GM23338 (cell line): ENCODE results near the gene SMIM12. TPM values are rescaled to one million over a fixed set of nuclear protein-coding genes. Genes with fewer than 3 reads are reported as not detected.
A peak's percentile ranks its signal among the peaks of the same experiment; 100 is the strongest.

ENCODE experiments used
- ATAC-seq: fragments of 200-7000 bp; cut with Tn5 transposase; 3 replicates; pipeline ENCODE4 v1.9.1; 2020
- DNase-seq: peaks from one replicate; pipeline ENCODE4 v3.0.0-alpha.2; 2015; ENCODE audit warnings: low spot score
- H2AFZ ChIP-seq: fragments of 200-600 bp; sonication (generic); 2 replicates; pipeline ENCODE4 v1.8.0; 2016; ENCODE audit warnings: antibody characterized with exemption, mild to moderate bottlenecking, moderate library complexity
- H3F3A ChIP-seq: fragments of 200-600 bp; sonication (generic); replicated peaks from 2 replicates; pipeline ENCODE4 v1.8.0; 2017; ENCODE audit warnings: antibody characterized with exemption, mixed run types, low read depth
- H3K27ac ChIP-seq: fragments of 200-600 bp; sonication (generic); 2 replicates; pipeline ENCODE4 v1.6.1; 2016; ENCODE audit warnings: low read depth
- H3K27me3 ChIP-seq: fragments of 200-600 bp; sonication (generic); 2 replicates; pipeline ENCODE4 v1.8.0; 2016; ENCODE audit warnings: mild to moderate bottlenecking, mixed run types, moderate library complexity; ENCODE audit not compliant: insufficient read depth
- H3K36me3 ChIP-seq: fragments of 200-600 bp; sonication (generic); 2 replicates; pipeline ENCODE4 v1.8.0; 2016; ENCODE audit warnings: mild to moderate bottlenecking; ENCODE audit not compliant: insufficient read depth
- H3K4me1 ChIP-seq: fragments of 200-600 bp; sonication (generic); 2 replicates; pipeline ENCODE4 v1.8.0; 2016; ENCODE audit warnings: mild to moderate bottlenecking, moderate library complexity; ENCODE audit not compliant: insufficient read depth
- H3K4me2 ChIP-seq: fragments of 200-600 bp; sonication (generic); 2 replicates; pipeline ENCODE4 v1.7.1; 2017; ENCODE audit warnings: mixed run types
- H3K4me3 ChIP-seq: fragments of 200-600 bp; sonication (generic); 2 replicates; pipeline ENCODE4 v1.6.1; 2016; ENCODE audit warnings: mixed run types
- H3K79me2 ChIP-seq: fragments of 200-600 bp; sonication (generic); replicated peaks from 2 replicates; pipeline ENCODE4 v1.8.0; 2017; ENCODE audit warnings: mild to moderate bottlenecking; ENCODE audit not compliant: insufficient read depth
- H3K9me2 ChIP-seq: fragments of 200-600 bp; sonication (generic); 2 replicates; pipeline ENCODE4 v1.8.0; 2017; ENCODE audit not compliant: insufficient read depth
- H4K20me1 ChIP-seq: fragments of 200-600 bp; sonication (generic); replicated peaks from 2 replicates; pipeline ENCODE4 v1.8.0; 2017; ENCODE audit warnings: mild to moderate bottlenecking; ENCODE audit not compliant: insufficient read depth
- H3K27ac Mint-ChIP-seq: 2 replicates; pipeline ENCODE4 v1.8.0; 2020; ENCODE audit warnings: inconsistent platforms, mild to moderate bottlenecking, moderate library complexity, mixed read lengths
- H3K27me3 Mint-ChIP-seq: 3 replicates; pipeline ENCODE4 v1.8.0; 2022; ENCODE audit warnings: low read depth, mild to moderate bottlenecking, moderate library complexity, mixed read lengths, inconsistent platforms; ENCODE audit not compliant: insufficient read depth, poor library complexity
- H3K36me3 Mint-ChIP-seq: 3 replicates; pipeline ENCODE4 v1.8.0; 2021; ENCODE audit warnings: low read depth, mild to moderate bottlenecking, inconsistent platforms, moderate library complexity, mixed read lengths
- H3K4me1 Mint-ChIP-seq: 3 replicates; pipeline ENCODE4 v1.8.0; 2020; ENCODE audit warnings: mild to moderate bottlenecking, inconsistent platforms, mixed read lengths
- H3K4me3 Mint-ChIP-seq: 3 replicates; pipeline ENCODE4 v1.8.0; 2021; ENCODE audit warnings: moderate library complexity, mild to moderate bottlenecking, inconsistent platforms, mixed read lengths
- H3K9me3 Mint-ChIP-seq: 3 replicates; pipeline ENCODE4 v1.8.0; 2020; ENCODE audit warnings: moderate library complexity, mild to moderate bottlenecking, inconsistent platforms, mixed read lengths
- CREB1 ChIP-seq: fragments of 250-450 bp; sonication (Bioruptor Pico); IDR thresholded peaks from 2 replicates; pipeline ENCODE4 v1.5.0; 2020; ENCODE audit warnings: low read depth, mild to moderate bottlenecking, moderate library complexity
- CTCF ChIP-seq, 2 experiments: fragments of 200-600 bp in 1 of 2; sonication (generic) in 1 of 2; conservative IDR thresholded peaks; 2 replicates each; pipeline versions ENCODE4 v1.5.1 to v1.6.1; 2016 to 2017; ENCODE audit warnings: antibody characterized with exemption in 2 of 2, low read depth in 2 of 2, mild to moderate bottlenecking in 2 of 2, moderate library complexity in 1 of 2
- EZH2 ChIP-seq: fragments of 200-600 bp; sonication (generic); IDR thresholded peaks from one replicate; pipeline ENCODE4 v1.8.0; 2017; ENCODE audit warnings: antibody characterized with exemption, mild to moderate bottlenecking, low read depth; ENCODE audit not compliant: unreplicated experiment
- EZH2phosphoT487 ChIP-seq: fragments of 200-600 bp; sonication (generic); IDR thresholded peaks from one replicate; pipeline ENCODE4 v1.8.1; 2018; ENCODE audit warnings: antibody characterized with exemption; ENCODE audit not compliant: unreplicated experiment
- JUNB ChIP-seq: IDR thresholded peaks from one replicate; pipeline ENCODE4 v1.6.1; 2016; ENCODE audit warnings: antibody characterized with exemption; ENCODE audit not compliant: unreplicated experiment
- NANOG ChIP-seq: IDR thresholded peaks from 2 replicates; pipeline ENCODE4 v1.6.1; 2016; ENCODE audit warnings: antibody characterized with exemption, borderline replicate concordance
- POLR2AphosphoS5 ChIP-seq: IDR thresholded peaks from 2 replicates; pipeline ENCODE4 v1.6.1; 2016; ENCODE audit warnings: antibody characterized with exemption, low read depth
- REST ChIP-seq: IDR thresholded peaks from one replicate; pipeline ENCODE4 v1.6.1; 2018; ENCODE audit warnings: antibody characterized with exemption; ENCODE audit not compliant: unreplicated experiment
- STAT1 ChIP-seq: IDR thresholded peaks from one replicate; pipeline ENCODE4 v1.6.1; 2016; ENCODE audit warnings: antibody characterized with exemption; ENCODE audit not compliant: unreplicated experiment
- ZNF114 ChIP-seq: fragments of 250-450 bp; sonication (Bioruptor Pico); IDR thresholded peaks from 2 replicates; pipeline ENCODE4 v1.5.0; 2020; ENCODE audit warnings: mild to moderate bottlenecking, moderate library complexity
- ZNF331 ChIP-seq: fragments of 250-450 bp; sonication (Bioruptor Pico); IDR thresholded peaks from 2 replicates; pipeline ENCODE4 v1.5.0; 2020; ENCODE audit warnings: low read depth, mild to moderate bottlenecking, moderate library complexity
- ZNF462 ChIP-seq: fragments of 250-450 bp; sonication (Bioruptor Pico); IDR thresholded peaks from 2 replicates; pipeline ENCODE4 v1.5.0; 2020; ENCODE audit warnings: mild to moderate bottlenecking, moderate library complexity
- long read RNA-seq: library from polyadenylated mRNA; unstranded; transcript quantifications from one replicate; pipeline ENCODE4 v2.0.0, GENCODE V29; 2020; ENCODE audit not compliant: unreplicated experiment
- polyA plus RNA-seq: library from polyadenylated mRNA; unstranded; fragments of >200 nt; fragmentation: Nextera tagmentation; extraction: Ambion mirVana; gene quantifications from 2 replicates; pipeline ENCODE4 v1.2.1, GENCODE V29; 2016
- total RNA-seq: library from RNA; depleted of rRNA; stranded (reverse); fragments of >200 nt; shearing (Covaris generic); gene quantifications from 2 replicates; pipeline ENCODE4 v1.2.3, GENCODE V29; 2014; rRNA removed

The SMIM12 gene
- 25.3 and 28.5 TPM in 2 replicates for total RNA-seq
- 22.3 and 22.7 TPM in 2 replicates for polyA plus RNA-seq
- long read RNA-seq, transcript SMIM12-202 (2 exons, 897 nt), result minor isoform, 5 of 58 reads
- long read RNA-seq, transcript SMIM12-206 (2 exons, 3,454 nt), result major isoform, 51 of 58 reads
- long read RNA-seq, partial matches to known transcripts, result 1 of 58 reads
- long read RNA-seq, other reads (novel, unspliced or antisense), result 1 of 58 reads

- peak within 1 kb of the TSS; percentile 85 for H2AFZ ChIP-seq
- H3K4me1 Mint-ChIP-seq, result peaks cover 12% of the 10 kb centered on the region
- peaks cover 11% of the 10 kb centered on the region; the same call in 1 of the 2 replicates for H4K20me1 ChIP-seq
- peak within 1 kb of the TSS; percentile 97 for H3K4me3 ChIP-seq
- ATAC-seq (peak; percentile 99), DNase-seq (peak; percentile 94)
- H3F3A ChIP-seq, result no peaks in the 10 kb centered on the region
- H3K27me3 ChIP-seq, result peaks cover 6% of the 10 kb centered on the region; the same call in 1 of the 2 replicates
- peak within 1 kb of the TSS; percentile 48; the same call in 1 of the 2 replicates for H3K27ac Mint-ChIP-seq
- 0 out of 3 replicates have a peak, but pooled peaks cover 5% of the 10 kb centered on the region for H3K9me3 Mint-ChIP-seq
- peaks cover 30% of the 10 kb centered on the region for H3K79me2 ChIP-seq
- no peaks in the 10 kb centered on the region; the same call in 1 of the 2 replicates for H3K9me2 ChIP-seq
- H3K4me3 Mint-ChIP-seq, result peak within 1 kb of the TSS; percentile 99
- H3K4me1 ChIP-seq, result peaks cover 10% of the 10 kb centered on the region; the same call in 1 of the 2 replicates
- H3K27ac ChIP-seq, result peak within 1 kb of the TSS; percentile 50; the same call in 1 of the 2 replicates
- peak within 1 kb of the TSS; percentile 98 for H3K4me2 ChIP-seq
- peaks cover 7% of the 10 kb centered on the region for H3K27me3 Mint-ChIP-seq
- H3K36me3 ChIP-seq, result 0 out of 2 replicates have a peak, but pooled peaks cover 4% of the 10 kb centered on the region
- H3K36me3 Mint-ChIP-seq, result peaks cover 20% of the 10 kb centered on the region
- TF ChIP-seq ZNF462 (no peak), STAT1 (no peak), CREB1 (peak; percentile 69), NANOG (no peak), JUNB (no peak), EZH2phosphoT487 (no peak), ZNF114 (CRISPR knock-in tag) (no peak), EZH2 (no peak), REST (no peak), POLR2AphosphoS5 (peak; percentile 97), ZNF331 (CRISPR knock-in tag) (no peak), CTCF (conservative IDR thresholded peaks at IDR 0.05; ENCODE audit: low read depth in 2 of 2) (peak; percentile 90 to 91)
Observed at GRCh38 chr1:34859446-34860200, at the start of gene SMIM12. TSS of gene SMIM12 (minus strand) at chr1:34859749. CDS start at chr1:34855977, 3,772 bp downstream.
